NT2/D1 (cell line): ENCODE results near the gene CCDC97.

Source experiments
- SUZ12 ChIP-seq: IDR thresholded peaks from 2 replicates; pipeline ENCODE4 v1.6.1; 2011; ENCODE audit not compliant: insufficient read length, insufficient read depth; ENCODE audit errors: extremely low read depth
- YY1 ChIP-seq: IDR thresholded peaks from 2 replicates; pipeline ENCODE4 v1.6.1; 2011; ENCODE audit not compliant: insufficient read length, insufficient read depth
- ZNF274 ChIP-seq: IDR thresholded peaks from 2 replicates; pipeline ENCODE4 v1.6.1; 2011; ENCODE audit warnings: mild to moderate bottlenecking, low read depth, low read length

DNA sequence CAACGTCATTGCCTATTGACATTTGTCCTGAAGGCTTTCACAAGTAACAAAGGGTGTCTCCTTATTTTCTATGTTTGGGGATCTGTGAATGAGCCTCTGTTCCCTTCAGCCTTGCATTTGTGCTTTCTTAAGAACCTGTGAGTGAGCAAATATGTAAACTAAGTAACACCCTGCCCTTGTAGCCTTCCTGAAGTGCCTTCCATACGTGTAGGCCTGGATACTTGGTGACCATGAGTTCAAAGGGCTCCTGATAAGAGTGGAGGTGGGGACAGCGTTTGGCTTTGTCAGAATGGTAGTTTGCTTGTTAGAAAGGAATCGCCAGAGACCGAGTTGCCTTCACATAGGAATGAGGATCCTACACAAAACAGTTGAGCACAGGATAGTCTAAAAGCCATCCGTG lies 14.5 kb upstream of the CCDC97 start:
- TF ChIP-seq ZNF274 (no peak), SUZ12 (no peak), YY1 (no peak)
